Common myeloid progenitor, CD34-positive (primary cell): ENCODE measurements around the gene SEC16B.

ENCODE experiments used
- CTCF ChIA-PET: fragments of 350-600 bp; sonication (Branson Sonifier 250); formaldehyde crosslinking; loops from one replicate; lab custom pipeline; 2021; ENCODE audit warnings: antibody characterized with exemption; lab: Charles Lee
- POLR2A ChIA-PET: fragments of 350-600 bp; sonication (Branson Sonifier 250); formaldehyde crosslinking; loops from one replicate; lab custom pipeline; 2021; ENCODE audit warnings: antibody characterized with exemption; lab: Charles Lee
- DNase-seq, 3 donors: peaks; one replicate each; pipeline versions ENCODE4 v3.0.0 to v3.0.0-alpha.2; 2013
- H3K27ac ChIP-seq, 2 experiments: 1 replicate in 1 of 2; 2 replicates in 1 of 2; pipeline ENCODE4 v1.7.0; 2013; ENCODE audit warnings: inconsistent platforms in 2 of 2, low read length in 2 of 2, mild to moderate bottlenecking in 2 of 2, low read depth in 1 of 2, moderate library complexity in 1 of 2; ENCODE audit not compliant: severe bottlenecking in 2 of 2, insufficient read depth in 1 of 2, poor library complexity in 1 of 2
- H3K27me3 ChIP-seq, 5 experiments: replicated peaks in 2 of 5; 1 replicate in 3 of 5; 2 replicates in 2 of 5; pipeline versions ENCODE4 v1.6.1 to v1.7.0; 2013; ENCODE audit warnings: low read length in 4 of 5, mild to moderate bottlenecking in 2 of 5, moderate library complexity in 2 of 5, inconsistent platforms in 1 of 5; ENCODE audit not compliant: insufficient read depth in 5 of 5, control insufficient read depth in 4 of 5
- H3K36me3 ChIP-seq, 4 experiments: 1 replicate in 2 of 4; 2 replicates in 2 of 4; pipeline versions ENCODE4 v1.6.1 to v1.7.0; 2013; ENCODE audit warnings: low read length in 3 of 4, control low read depth in 1 of 4, mild to moderate bottlenecking in 1 of 4; ENCODE audit not compliant: control insufficient read depth in 4 of 4, insufficient read depth in 4 of 4
- H3K4me1 ChIP-seq, 4 experiments: 1 replicate in 3 of 4; 2 replicates in 1 of 4; pipeline versions ENCODE4 v1.6.1 to v1.7.1; 2013; ENCODE audit warnings: low read length in 3 of 4, mild to moderate bottlenecking in 3 of 4, control low read depth in 1 of 4, inconsistent platforms in 1 of 4, moderate library complexity in 1 of 4; ENCODE audit not compliant: control insufficient read depth in 4 of 4, insufficient read depth in 4 of 4; ENCODE audit errors: control extremely low read depth in 1 of 4
- H3K4me3 ChIP-seq, 7 experiments: 1 replicate in 4 of 7; 2 replicates in 3 of 7; pipeline versions ENCODE4 v1.5.1 to v1.7.0; 2013; ENCODE audit warnings: mild to moderate bottlenecking in 7 of 7, low read length in 6 of 7, moderate library complexity in 6 of 7, inconsistent platforms in 2 of 7, low read depth in 2 of 7, control low read depth in 1 of 7; ENCODE audit not compliant: insufficient read depth in 4 of 7, control insufficient read depth in 1 of 7; ENCODE audit errors: extremely low read depth in 1 of 7
- H3K9me3 ChIP-seq, 5 experiments: 1 replicate in 4 of 5; 2 replicates in 1 of 5; pipeline versions ENCODE4 v1.6.1 to v1.7.1; 2013; ENCODE audit warnings: low read length in 4 of 5, mild to moderate bottlenecking in 2 of 5, inconsistent platforms in 1 of 5, low read depth in 1 of 5, moderate library complexity in 1 of 5; ENCODE audit not compliant: control insufficient read depth in 4 of 5, insufficient read depth in 2 of 5; ENCODE audit errors: control extremely low read depth in 1 of 5
- WGBS: methylation state at CpG from one replicate; pipeline ENCODE4 v1.1.5; 2013; ENCODE audit not compliant: insufficient coverage; 5-methylcytosine and 5-hydroxymethylcytosine counted together

Gene SEC16B

DNA sequence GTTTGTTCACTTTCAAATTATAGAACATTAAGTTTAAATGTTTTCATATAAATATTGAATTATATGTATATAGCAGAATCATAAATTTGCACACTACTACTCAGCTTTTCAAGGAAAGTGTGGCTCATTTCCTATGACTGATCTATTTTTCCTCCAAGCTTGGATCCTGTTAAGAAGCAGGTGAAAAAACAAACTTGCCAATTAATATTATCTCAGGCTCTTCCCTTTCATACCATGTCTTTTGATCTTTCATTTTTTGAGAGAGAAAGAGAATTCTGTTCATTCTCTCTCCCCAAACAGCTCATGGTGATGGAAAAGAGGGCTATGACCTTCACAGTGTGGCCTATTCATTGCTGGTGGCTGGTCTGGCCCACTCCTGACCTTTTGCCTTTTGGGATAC is 43.7 kb downstream of the SEC16B start:
- CTCF ChIA-PET = no interaction called here
- POLR2A ChIA-PET = no interaction called here
- Histone ChIP-seq H3K27ac (no peak overlapping the region), H3K27me3 (no peaks in the 10 kb centered on the region), H3K36me3 (no peaks in the 10 kb centered on the region), H3K4me1 (no peaks in the 10 kb centered on the region), H3K4me3 (no peak overlapping the region), H3K9me3 (no peaks in the 10 kb centered on the region)
- DNase-seq = no peak

DNA sequence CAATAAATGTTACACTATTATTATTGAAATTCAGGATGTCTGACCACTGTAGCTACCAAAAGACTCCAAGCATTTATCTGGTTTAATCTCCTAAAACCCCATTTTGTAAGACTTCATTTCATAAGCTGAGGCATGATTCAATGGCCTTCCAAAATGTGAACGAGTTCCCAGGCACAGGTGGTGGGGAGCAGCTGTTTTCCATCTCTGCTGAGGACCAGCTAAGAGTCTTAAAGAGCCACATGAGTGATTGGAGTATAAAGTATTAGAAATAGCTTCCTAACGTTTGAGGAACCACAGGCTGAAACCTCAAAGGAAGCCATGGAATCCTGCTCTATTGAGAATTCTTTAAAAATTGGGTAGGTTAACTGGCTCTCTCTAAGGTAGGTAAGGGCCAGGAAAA is 44.9 kb downstream of the SEC16B start:
- Histone ChIP-seq H3K27me3 (peaks cover 0 to 3% (median 0%) of the 10 kb centered on the region in 5 experiments), H3K27ac (no peak overlapping the region), H3K9me3 (no peaks in the 10 kb centered on the region), H3K4me1 (no peaks in the 10 kb centered on the region), H3K4me3 (no peak overlapping the region), H3K36me3 (no peaks in the 10 kb centered on the region)
- WGBS = 45% methylated on average over 2 of the region's 2 CpGs
- ChIA-PET CTCF (interaction anchor here (1.5 to 1.7 kb wide), 3 partner anchors 9 to 21 kb away, joined by 3 to 5 read pairs (median 4); no protein-coding TSS in a partner anchor), POLR2A (no interaction called here)
- DNase-seq = no peak

DNA sequence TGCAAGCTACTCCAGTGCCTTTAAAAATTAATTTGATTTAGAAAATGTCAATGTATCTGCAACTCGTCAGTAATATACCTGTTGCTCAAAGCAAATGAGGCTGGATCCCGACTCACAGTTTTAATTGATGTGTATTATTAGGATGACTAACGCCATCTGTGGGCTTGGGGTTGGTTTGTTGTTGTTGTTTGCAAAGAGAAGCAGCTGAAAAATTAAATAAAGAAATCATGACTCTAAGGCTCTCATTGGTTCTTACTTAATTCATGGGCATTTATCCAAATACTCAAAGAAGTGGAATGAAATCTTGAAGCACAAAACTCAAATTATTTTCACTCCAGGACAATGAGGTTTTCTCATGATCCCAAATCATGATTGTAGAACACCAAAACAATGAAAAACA is 46.4 kb downstream of the SEC16B start:
- Histone ChIP-seq H3K36me3 (no peaks in the 10 kb centered on the region), H3K4me1 (no peaks in the 10 kb centered on the region), H3K27ac (no peak overlapping the region), H3K4me3 (no peak overlapping the region), H3K27me3 (peaks cover 0 to 3% (median 0%) of the 10 kb centered on the region in 5 experiments), H3K9me3 (no peaks in the 10 kb centered on the region)
- no CpG with 5 or more reads among the region's 3 CpGs for WGBS
- DNase-seq = no peak
- POLR2A ChIA-PET = no interaction called here
- CTCF ChIA-PET = interaction anchor here (1.4 kb wide), 1 partner anchor 24 kb away, joined by 3 read pairs; no protein-coding TSS in a partner anchor

DNA sequence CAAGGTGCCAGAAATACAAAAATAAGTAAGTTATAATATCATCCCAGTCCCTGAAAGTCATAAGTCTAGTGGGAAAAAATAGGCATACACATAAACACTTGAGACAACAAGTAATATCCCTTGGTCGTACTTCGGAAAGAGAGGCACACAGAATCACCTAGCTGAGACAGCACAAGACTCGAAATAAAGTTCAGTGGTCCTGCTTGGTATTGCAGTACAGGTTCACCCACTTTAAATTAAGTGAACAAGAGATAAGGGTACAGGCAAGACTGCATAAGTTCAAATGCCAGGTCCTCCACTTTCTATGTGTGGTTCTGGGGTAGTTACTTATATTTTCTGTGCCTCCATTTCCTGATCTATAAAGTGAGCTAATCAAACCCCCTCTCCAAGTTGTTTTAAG is 47.6 kb downstream of the SEC16B start:
- H3K36me3 ChIP-seq = no peaks in the 10 kb centered on the region

DNA sequence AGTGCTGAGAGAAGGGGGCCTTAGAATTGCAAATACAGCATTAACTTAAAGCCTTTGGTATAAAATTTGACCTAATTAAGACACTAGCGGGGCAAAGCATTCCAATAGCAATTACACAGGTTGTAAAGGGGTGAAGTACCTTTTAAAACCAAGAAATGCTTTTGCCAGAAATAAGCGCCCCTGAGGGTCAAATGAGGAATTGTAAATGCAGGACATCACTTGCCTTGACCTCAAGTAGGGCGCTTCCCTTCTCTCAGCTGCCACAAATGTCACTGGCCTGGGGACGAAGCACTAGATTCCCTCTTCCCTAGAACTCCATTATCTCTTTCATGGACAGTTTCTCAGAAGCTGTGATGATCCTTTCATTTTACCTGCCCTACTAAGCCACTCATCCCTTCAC is 48.3 kb downstream of the SEC16B start:
- ChIA-PET POLR2A (no interaction called here), CTCF (interaction anchor here (0.6 to 1.1 kb wide), 2 partner anchors 31 to 1328 kb away, joined by 3 to 4 read pairs; no protein-coding TSS in a partner anchor)
- Histone ChIP-seq H3K36me3 (no peaks in the 10 kb centered on the region), H3K4me3 (no peak overlapping the region), H3K27me3 (peaks cover 0 to 3% (median 0%) of the 10 kb centered on the region in 5 experiments), H3K9me3 (no peaks in the 10 kb centered on the region), H3K4me1 (no peaks in the 10 kb centered on the region), H3K27ac (no peak overlapping the region)
- 98% methylated on average over 4 of the region's 4 CpGs for WGBS
- DNase-seq = no peak

More for the DNA sequence above, 47.6 kb downstream of the SEC16B start:
- CTCF ChIA-PET = interaction anchor here (0.6 to 1.1 kb wide), 2 partner anchors 30 to 1327 kb away, joined by 3 to 4 read pairs; no protein-coding TSS in a partner anchor
- POLR2A ChIA-PET = no interaction called here
- no peak for DNase-seq
- Histone ChIP-seq H3K9me3 (no peaks in the 10 kb centered on the region), H3K27ac (no peak overlapping the region), H3K4me3 (no peak overlapping the region), H3K4me1 (no peaks in the 10 kb centered on the region), H3K27me3 (peaks cover 0 to 3% (median 0%) of the 10 kb centered on the region in 5 experiments)
- 92% methylated on average over 3 of the region's 3 CpGs for WGBS

DNA sequence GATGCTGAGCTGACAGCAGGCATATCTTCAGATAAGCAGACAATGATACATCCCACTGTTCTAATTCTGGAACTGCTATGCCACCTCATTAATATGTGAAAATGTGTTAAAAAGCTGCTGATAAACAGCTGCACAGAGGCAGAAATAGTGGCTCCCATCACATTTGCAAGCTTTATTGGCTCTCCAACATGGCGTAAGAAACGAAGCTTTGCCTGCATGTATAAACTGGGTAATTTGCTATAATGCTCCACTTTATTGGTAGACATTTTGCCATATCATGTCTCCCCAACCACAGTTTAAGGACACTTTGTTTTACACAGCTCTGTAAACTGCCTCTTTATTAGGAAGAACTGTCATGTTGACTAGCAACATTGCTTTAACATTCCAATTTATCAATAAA is 49.8 kb downstream of the SEC16B start:
- CTCF ChIA-PET = no interaction called here
- Histone ChIP-seq H3K9me3 (no peaks in the 10 kb centered on the region), H3K4me3 (no peak overlapping the region), H3K4me1 (no peaks in the 10 kb centered on the region), H3K27ac (no peak overlapping the region), H3K36me3 (no peaks in the 10 kb centered on the region), H3K27me3 (peaks cover 0 to 3% (median 0%) of the 10 kb centered on the region in 5 experiments)
- DNase-seq = no peak
- WGBS = no CpG with 5 or more reads among the region's 2 CpGs
- POLR2A ChIA-PET = no interaction called here

DNA sequence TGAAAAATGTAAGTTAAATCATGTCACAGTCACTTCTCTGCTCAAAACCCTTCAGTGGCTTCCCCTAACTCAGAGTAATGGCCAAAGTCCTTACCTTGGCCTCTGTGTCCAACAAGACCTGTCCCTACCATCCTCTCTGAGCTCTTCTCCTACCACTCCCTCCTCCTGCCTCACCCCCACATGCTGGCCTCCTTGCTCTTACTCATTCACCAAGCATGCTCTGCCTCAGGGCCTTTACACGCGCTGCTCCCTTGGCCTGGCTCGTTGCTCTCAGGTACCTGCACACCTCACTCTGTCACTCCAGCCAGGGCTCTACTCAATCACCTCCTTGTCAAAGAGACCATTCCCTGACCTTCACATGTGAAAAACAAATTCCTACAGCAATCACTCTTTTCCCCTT is 54.2 kb downstream of the SEC16B start:
- Histone ChIP-seq H3K36me3 (no peaks in the 10 kb centered on the region), H3K4me1 (no peaks in the 10 kb centered on the region), H3K9me3 (no peaks in the 10 kb centered on the region), H3K4me3 (no peak overlapping the region), H3K27ac (no peak overlapping the region), H3K27me3 (peaks cover 0 to 1% (median 0%) of the 10 kb centered on the region in 5 experiments)
- no peak for DNase-seq
- POLR2A ChIA-PET = no interaction called here
- WGBS = 93% methylated on average over 3 of the region's 3 CpGs
- CTCF ChIA-PET = interaction anchor here (1.1 kb wide), 1 partner anchor 24 kb away, joined by 3 read pairs; no protein-coding TSS in a partner anchor
